GM19193 (cell line): Measurements from ENCODE around the gene MIOX.

Source experiments
- POLR2A ChIP-seq: IDR thresholded peaks from 4 replicates; pipeline ENCODE4 v1.6.1; 2011; ENCODE audit not compliant: insufficient read depth, insufficient read length; ENCODE audit errors: extremely low read depth

MIOX gene

DNA sequence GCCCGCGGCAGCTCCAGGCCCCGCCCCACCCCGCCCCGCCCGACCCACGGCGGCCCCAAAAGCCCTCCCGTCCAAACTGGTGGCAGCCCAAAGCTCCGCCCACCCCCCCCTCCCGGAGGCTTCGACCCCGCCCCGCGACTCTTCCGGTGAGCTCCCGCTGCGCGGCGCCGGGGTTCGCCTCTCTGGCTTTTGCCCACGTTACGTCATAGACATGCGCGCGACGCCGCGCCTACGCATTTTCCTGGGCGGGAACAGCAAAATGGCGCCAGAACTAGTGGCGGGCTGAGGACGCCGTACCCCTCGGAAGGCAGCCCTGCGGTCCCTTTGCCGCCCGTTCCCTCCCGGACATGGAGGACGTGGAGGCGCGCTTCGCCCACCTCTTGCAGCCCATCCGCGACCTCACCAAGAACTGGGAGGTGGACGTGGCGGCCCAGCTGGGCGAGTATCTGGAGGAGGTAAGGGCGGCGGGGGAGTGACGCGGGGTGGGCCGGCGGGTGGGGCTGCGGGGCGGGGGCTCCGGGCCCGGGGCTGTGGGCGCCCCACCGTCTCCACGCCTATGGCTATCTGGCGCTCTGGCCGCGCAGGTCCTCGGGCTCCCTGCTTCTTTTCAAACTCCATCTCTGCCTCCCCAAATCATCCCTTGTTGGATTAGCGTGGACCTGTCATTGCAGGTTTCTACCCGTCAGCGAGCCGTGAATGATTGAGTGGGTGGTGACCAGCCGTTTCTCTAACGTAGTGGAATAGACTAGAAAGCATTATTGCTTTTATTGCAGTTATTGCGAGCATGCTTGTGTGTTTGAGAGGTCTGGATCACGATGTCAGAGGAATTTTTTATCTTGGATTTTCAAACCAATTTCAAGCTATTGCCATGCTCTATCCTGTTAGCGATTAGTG, 21.6 kb downstream of the MIOX start, which contains the start of gene NCAPH2:
Gene NCAPH2 (plus strand): TSS at position 234 of the 894 bp plus-strand sequence. CDS start 114 bp downstream, at position 348.
- peak; percentile 88 for TF ChIP-seq POLR2A

DNA sequence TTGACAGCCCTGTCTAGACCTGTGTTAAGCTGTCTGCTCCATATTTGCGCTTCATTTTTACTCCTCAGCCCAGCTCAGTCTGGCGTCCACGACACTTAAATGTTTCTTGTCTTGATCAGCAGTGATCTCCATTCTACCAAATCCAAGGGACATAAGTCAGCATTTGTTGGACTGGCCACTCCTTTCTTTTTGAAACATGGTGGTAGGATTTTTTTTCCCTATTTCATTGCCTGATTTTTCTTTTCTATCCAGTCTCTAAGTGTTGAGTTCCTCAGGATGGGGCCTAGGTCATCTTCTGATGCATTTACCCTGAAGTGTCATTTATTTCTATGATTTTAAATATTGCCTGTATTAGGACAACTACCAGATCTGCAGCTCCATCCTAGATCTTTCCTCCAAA, 22.2 kb downstream of the MIOX start:
- no peak for TF ChIP-seq POLR2A

DNA sequence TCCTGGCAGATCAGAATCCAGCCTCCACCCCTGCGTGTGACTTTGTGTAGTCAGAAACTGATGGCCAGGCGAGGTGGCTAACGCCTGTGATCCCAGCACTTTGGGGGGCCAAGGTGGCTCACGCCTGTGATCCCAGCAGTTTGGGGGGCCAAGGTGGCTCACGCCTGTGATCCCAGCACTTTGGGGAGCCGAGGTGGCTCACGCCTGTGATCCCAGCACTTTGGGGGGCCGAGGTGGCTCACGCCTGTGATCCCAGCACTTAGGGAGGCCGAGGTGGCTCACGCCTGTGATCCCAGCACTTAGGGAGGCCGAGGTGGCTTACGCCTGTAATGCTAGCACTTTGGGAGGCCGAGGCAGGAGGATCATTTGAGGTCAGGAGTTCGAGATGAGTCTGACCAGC, 26.5 kb downstream of the MIOX start:
- no peak for TF ChIP-seq POLR2A

DNA sequence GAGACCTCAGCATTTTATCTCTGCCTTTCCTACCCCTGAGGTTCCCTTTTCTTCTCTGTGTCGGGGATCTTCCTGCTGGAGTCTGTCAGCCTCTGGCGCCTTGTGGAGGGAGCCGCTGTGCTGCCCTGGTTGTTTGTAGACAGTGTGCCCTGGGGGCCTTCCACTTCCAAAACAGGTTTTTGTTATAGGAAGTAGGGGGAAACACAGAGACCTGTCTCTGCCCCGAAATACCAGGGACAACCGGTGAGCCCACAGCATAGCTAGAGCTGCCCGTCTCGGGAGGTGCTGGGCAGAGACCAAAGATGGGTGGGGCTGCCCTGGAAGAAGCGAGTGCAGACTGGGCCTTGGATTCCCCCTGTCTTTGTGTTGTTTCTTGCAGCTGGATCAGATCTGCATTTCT, 29.4 kb downstream of the MIOX start:
- no peak for TF ChIP-seq POLR2A

DNA sequence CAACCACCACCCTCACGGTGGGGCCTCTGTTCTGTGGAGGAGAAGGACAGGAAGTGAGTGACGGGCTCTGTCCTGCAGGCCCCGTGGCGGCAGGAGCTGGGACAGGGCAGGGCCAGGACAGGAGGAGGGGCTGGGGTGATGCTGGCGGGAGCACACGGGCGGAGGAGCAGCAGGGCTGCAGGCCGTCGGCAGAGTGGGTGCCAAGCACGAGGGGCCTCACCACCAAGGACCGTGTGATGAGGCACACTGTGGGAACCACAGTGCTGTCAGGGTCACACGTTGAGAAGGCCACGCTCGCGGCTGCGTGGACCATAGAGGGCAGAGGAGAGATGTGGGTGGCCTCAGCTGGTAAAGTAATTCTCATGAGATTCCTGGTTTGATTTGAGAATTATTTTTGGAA, 30.2 kb downstream of the MIOX start:
- TF ChIP-seq POLR2A = no peak

DNA sequence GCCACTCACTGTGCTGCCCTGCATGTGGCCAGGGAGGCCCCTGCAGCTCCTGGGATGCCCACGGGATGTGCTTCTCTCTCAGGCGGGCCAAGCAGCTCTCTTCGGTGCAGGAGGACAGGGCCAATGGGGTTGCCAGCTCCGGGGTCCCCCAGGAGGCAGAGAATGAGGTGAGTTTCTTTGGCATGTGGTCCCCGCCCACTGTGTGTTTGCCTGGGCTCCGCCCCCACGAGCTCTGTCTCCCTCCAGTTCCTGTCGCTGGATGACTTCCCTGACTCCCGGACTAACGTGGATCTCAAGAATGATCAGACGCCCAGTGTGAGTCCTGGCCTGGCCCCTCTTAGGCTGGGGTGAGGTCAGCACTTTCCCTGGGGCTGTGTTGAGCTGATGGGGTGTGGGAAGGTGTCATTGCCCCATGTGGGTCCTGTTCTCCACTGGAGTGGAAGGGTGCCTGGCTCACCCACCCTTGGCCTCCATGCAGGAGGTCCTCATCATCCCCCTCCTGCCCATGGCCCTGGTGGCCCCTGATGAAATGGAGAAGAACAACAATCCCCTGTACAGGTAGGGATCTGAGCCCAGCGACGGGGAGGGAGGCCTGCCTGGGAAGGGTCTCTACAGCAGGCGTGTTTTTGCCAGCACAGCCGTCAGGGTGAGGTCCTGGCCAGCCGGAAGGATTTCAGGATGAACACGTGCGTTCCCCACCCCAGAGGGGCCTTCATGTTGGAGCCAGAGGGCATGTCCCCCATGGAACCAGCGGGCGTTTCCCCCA, 31.0 kb downstream of the MIOX start:
- no peak for TF ChIP-seq POLR2A

DNA sequence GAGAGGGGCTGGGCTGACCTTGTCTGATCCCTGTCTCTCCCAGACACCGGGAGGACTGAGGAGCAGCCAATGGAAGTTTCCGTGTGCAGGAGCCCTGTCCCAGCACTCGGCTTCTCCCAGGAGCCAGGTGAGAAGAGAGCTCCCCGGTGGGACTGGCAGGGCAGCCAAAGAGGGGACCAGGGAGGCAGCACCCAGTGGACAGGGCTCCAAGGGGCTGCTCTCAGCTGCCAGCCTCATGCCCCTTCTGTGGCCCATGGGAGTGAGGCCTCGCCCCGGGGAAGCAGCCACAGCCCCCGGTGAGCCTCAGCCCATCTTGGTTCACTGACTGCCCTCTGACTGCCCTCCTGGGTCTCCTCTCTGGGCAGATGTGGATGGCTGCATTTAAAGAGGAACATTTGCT, 31.9 kb downstream of the MIOX start:
- TF ChIP-seq POLR2A = no peak

DNA sequence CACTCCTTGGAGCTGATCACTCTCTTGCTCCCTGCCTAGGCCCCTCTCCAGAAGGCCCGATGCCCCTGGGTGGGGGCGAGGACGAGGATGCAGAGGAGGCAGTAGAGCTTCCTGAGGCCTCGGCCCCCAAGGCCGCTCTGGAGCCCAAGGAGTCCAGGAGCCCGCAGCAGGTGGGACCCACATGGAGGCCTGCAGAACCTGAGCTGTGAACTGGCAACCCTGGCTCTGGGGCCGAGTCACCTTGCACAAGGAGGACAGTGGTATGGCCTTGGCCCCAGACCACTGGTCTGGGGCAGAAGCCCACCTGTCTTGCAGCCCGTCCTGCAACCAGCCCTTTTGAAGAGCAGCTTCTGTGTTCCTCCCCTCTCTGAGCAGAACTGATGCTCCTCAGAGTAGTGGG, 32.5 kb downstream of the MIOX start:
- no peak for TF ChIP-seq POLR2A

DNA sequence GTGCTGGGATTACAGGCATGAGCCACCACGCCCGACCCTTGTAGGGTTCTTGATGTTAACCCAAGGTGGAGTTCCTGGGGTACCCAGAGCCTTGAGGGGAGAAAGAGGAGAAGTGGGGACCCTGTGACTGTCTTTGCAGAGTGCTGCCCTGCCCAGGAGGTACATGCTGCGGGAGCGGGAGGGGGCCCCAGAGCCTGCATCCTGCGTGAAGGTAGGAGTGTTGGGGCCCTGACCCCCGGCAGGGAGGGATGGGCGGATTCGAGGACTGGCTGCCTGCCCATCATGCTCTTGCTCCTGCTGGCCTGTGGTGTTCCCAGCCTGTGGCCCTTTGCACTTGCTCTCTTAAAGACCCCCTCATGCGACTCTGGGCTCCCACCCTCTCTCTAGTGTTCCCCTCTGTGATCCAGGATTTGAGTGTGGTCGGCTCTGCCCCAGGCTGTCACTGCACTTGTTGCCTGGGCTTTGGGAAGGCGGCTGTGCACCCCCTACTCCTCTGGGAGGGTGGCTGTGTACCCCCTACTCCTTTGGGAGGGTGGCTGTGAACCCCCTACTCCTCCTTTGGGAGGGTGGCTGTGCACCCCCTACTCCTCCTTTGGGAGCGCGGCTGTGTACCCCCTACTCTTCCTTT, 34.3 kb downstream of the MIOX start:
- no peak for TF ChIP-seq POLR2A

DNA sequence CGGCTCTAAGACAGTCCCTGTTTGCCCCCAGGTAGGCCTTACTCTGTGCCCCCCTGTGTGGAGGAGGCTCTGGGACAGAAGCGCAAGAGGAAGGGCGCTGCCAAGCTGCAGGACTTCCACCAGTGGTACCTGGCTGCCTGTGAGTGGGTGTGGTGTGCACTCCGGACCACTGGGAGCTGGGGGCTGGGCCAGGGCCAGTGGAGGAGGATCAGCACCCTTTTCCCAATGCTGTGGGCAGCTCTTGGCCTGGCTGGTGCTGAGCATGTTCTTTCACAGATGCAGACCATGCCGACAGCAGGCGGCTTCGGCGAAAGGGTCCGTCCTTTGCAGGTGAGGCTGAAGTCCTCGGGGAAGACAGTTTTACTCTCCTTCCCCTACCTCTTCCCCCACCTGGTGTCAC, 35.1 kb downstream of the MIOX start:
- no peak for TF ChIP-seq POLR2A

DNA sequence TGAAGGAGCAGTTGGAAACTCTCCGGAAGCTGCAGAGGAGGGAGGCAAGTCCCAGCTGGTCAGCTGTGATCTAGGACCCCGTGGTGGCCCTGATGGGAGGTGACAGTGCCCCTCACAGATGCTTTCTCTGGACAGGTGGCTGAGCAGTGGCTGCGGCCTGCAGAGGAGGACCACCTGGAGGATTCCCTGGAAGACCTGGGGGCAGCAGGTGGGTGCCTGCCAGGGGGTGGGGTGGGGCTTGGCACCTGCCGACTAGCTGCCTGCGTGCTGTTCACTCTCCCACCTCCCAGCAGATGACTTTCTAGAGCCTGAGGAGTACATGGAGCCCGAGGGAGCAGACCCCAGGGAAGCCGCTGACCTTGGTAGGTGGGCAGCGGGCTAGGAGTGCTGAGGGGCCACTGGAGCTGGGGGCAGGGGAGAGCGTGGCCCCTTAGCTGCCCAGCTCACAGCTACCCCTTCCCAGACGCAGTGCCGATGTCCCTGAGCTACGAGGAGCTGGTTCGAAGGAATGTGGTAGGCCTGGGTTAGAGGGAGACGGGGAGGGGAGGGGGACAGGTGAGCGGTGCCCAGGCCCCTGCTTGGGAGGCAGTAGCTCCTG, 35.6 kb downstream of the MIOX start:
- TF ChIP-seq POLR2A = no peak

DNA sequence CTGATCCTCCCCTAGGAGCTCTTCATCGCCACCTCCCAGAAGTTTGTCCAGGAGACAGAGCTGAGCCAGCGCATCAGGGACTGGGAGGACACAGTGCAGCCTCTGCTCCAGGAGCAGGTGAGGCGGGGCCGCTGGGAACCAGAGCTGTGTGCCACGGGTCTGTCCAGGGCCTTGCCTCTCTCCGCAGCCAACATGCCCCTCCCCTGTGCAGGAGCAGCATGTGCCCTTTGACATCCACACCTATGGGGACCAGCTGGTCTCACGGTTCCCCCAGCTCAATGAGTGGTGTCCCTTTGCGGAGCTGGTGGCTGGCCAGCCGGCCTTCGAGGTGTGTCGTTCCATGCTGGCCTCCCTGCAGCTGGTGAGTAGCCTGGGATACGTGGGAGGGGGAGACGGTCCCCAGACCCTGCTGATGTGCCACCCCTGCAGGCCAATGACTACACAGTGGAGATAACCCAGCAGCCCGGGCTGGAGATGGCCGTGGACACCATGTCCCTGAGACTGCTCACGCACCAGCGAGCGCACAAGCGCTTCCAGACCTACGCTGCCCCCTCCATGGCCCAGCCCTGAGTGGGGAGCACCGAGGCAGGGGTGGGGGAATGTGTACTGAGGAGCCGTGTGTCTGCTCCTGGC, 36.3 kb downstream of the MIOX start:
- TF ChIP-seq POLR2A = peak; percentile 45

DNA sequence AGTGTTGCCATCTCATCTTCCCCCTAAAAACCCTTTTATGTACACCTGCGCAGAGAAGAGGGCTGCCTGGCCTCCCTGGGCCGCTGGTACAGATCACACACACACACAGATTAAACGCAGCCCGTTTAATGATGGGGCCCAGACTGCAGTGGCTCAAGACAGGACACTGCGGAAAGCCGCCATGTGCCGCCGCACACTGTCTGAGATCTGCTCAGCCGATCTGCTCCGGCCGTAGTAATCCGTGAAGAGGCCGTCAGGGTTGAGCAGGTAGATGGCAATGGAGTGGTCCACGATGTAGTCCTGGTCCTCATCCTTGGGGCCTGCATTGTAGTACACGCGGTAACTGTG, 36.8 kb downstream of the MIOX start:
- no peak for TF ChIP-seq POLR2A

DNA sequence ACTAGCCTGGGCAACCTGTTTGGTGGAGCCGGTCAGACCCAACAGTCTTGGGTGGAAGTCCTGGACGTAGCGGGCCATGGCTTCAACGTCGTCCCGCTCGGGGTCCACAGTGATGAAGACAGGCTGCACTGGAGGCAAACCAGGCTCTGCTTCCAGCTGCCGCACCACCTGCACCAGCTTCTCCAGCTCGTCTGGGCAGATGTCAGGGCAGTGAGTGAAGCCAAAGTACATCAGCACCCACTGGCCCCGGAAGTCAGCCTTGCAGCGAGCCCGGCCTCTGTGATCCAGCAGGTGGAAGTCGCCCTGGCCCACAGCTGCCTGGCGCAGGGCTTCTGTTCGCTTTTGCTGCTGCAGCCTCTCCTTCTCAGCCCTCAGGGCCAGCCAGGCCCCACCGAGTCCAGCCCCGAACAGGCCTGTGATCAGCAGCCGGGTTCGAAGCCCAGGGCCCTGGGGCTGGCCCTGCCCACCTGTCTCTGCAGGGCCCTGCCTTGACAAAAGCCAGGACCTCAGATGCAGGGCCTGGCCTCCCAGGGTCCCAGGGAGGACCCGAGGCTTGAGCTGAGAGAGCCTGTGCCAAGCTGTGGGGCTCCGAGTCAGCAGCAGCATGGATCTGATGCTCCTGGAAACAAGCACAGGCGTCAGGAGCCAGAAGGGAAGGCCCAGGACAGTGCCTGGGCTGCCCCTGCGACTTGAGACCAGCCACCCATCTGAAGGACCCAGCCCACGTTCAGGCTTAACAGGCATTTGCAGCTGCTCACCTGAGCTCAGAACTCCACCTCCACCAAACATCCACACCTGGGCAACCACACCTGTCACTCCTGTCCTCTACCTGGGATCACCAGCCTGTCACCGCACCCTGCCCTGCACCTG, 37.4 kb downstream of the MIOX start:
- no peak for TF ChIP-seq POLR2A
